Endothelial cell of umbilical vein (primary cell): ENCODE measurements around the gene FILIP1L. TPM values are rescaled to one million over a fixed set of nuclear protein-coding genes. Genes with fewer than 3 reads are reported as not detected.

Experiments used
- BruUV-seq: library from RNA; stranded (reverse); fragments of 400-500 nt; replicated peaks from 2 replicates; lab custom pipeline; 2021; lab: Mats Ljungman, UMichigan
- CTCF ChIA-PET: fragments of 300-600, 350-600 bp; sonication (Branson Sonifier 250); formaldehyde crosslinking; loops from one replicate; lab custom pipeline; 2021; ENCODE audit warnings: antibody characterized with exemption, inconsistent platforms; lab: Charles Lee
- POLR2A ChIA-PET: fragments of 300-600, 350-600 bp; sonication (Branson Sonifier 250); formaldehyde crosslinking; loops from one replicate; lab custom pipeline; 2021; ENCODE audit warnings: antibody characterized with exemption, inconsistent platforms; lab: Charles Lee
- DNase-seq: peaks from one replicate; pipeline ENCODE4 v3.0.0-alpha.2; 2011; ENCODE audit warnings: low read depth, low spot score
- FAIRE-seq: peaks from 2 replicates; lab custom pipeline; 2011; peaks lifted over from hg19 to GRCh38; lab: Jason Lieb, UNC
- H2AFZ ChIP-seq: 2 replicates; pipeline ENCODE4 v1.6.0; 2012; ENCODE audit warnings: low read depth, low read length, control low read depth, inconsistent platforms
- H3K27ac ChIP-seq: 2 replicates; pipeline ENCODE4 v1.5.1; 2011; ENCODE audit warnings: low read depth, mild to moderate bottlenecking, control low read depth, low read length, moderate library complexity; ENCODE audit not compliant: insufficient read depth
- H3K27me3 ChIP-seq, 2 experiments: 2 replicates each; pipeline versions ENCODE4 v1.6.0 to v1.6.1; 2011; ENCODE audit warnings: low read length in 2 of 2, mixed read lengths in 1 of 2; ENCODE audit not compliant: control insufficient read depth in 2 of 2, insufficient read depth in 2 of 2
- H3K36me3 ChIP-seq, 2 experiments: 2 replicates in 1 of 2; 3 replicates in 1 of 2; pipeline ENCODE4 v1.5.1; 2011; ENCODE audit warnings: low read length in 2 of 2, mild to moderate bottlenecking in 1 of 2, moderate library complexity in 1 of 2; ENCODE audit not compliant: control insufficient read depth in 2 of 2, insufficient read depth in 2 of 2; ENCODE audit errors: extremely low read depth in 1 of 2
- H3K4me1 ChIP-seq: 3 replicates; pipeline ENCODE4 v1.5.1; 2011; ENCODE audit warnings: mild to moderate bottlenecking, low read length; ENCODE audit not compliant: control insufficient read depth, insufficient read depth; ENCODE audit errors: extremely low read depth
- H3K4me2 ChIP-seq: 2 replicates; pipeline ENCODE4 v1.6.1; 2011; ENCODE audit warnings: low read length, control low read depth, mixed read lengths; ENCODE audit not compliant: insufficient read depth
- H3K4me3 ChIP-seq, 3 experiments: fragments of 200-600 bp in 1 of 3; sonication (generic), shearing (Covaris generic) in 1 of 3; replicated peaks in 1 of 3; 2 replicates each; pipeline ENCODE4 v1.5.1; 2011 to 2016; ENCODE audit warnings: control low read depth in 3 of 3, low read length in 3 of 3, mild to moderate bottlenecking in 2 of 3, inconsistent platforms in 1 of 3, low read depth in 1 of 3, moderate library complexity in 1 of 3; ENCODE audit not compliant: insufficient read depth in 1 of 3
- H3K79me2 ChIP-seq: 2 replicates; pipeline ENCODE4 v1.6.0; 2012; ENCODE audit warnings: low read length, inconsistent platforms; ENCODE audit not compliant: control insufficient read depth, insufficient read depth
- H3K9ac ChIP-seq: replicated peaks from 2 replicates; pipeline ENCODE3; 2011; ENCODE audit warnings: low read length, control low read depth; ENCODE audit not compliant: insufficient read depth; ENCODE audit errors: extremely low read depth
- H3K9me1 ChIP-seq: replicated peaks from 3 replicates; pipeline ENCODE4 v1.6.0; 2011; ENCODE audit warnings: mild to moderate bottlenecking, low read length; ENCODE audit not compliant: control insufficient read depth, insufficient read depth; ENCODE audit errors: extremely low read depth
- H3K9me3 ChIP-seq: replicated peaks from 2 replicates; pipeline ENCODE4 v1.5.1; 2012; ENCODE audit warnings: low read length, inconsistent platforms; ENCODE audit not compliant: control insufficient read depth, insufficient read depth
- H4K20me1 ChIP-seq: replicated peaks from 2 replicates; pipeline ENCODE3; 2011; ENCODE audit warnings: mild to moderate bottlenecking, low read length; ENCODE audit not compliant: control insufficient read depth, insufficient read depth; ENCODE audit errors: extremely low read depth
- EZH2 ChIP-seq: IDR thresholded peaks from 2 replicates; pipeline ENCODE4 v1.6.1; 2012; ENCODE audit warnings: borderline replicate concordance, low read depth, mild to moderate bottlenecking, moderate library complexity, low read length, inconsistent platforms; ENCODE audit not compliant: severe bottlenecking
- FOS ChIP-seq: IDR thresholded peaks from 2 replicates; pipeline ENCODE4 v1.6.1; 2011; ENCODE audit warnings: mild to moderate bottlenecking, low read length, moderate library complexity, borderline replicate concordance; ENCODE audit not compliant: insufficient read depth
- GATA2 ChIP-seq: IDR thresholded peaks from 2 replicates; pipeline ENCODE4 v1.7.0; 2011; ENCODE audit warnings: low read depth, mild to moderate bottlenecking, moderate library complexity, mixed read lengths, low read length; ENCODE audit not compliant: insufficient read length, insufficient read depth
- JUN ChIP-seq: IDR thresholded peaks from 2 replicates; pipeline ENCODE4 v1.6.1; 2011; ENCODE audit warnings: borderline replicate concordance, low read depth; ENCODE audit not compliant: insufficient read length, insufficient read depth
- MYC ChIP-seq: IDR thresholded peaks from one replicate; pipeline ENCODE4 v1.6.1; 2011; ENCODE audit warnings: mild to moderate bottlenecking, low read depth, low read length
- POLR2A ChIP-seq: IDR thresholded peaks from 2 replicates; pipeline ENCODE4 v1.6.1; 2012; ENCODE audit warnings: low read depth, mild to moderate bottlenecking, control low read depth, low read length
- POLR2AphosphoS5 ChIP-seq: IDR thresholded peaks from 2 replicates; pipeline ENCODE4 v1.6.1; 2012; ENCODE audit warnings: low read depth, mild to moderate bottlenecking, control low read depth, low read length, moderate library complexity; ENCODE audit not compliant: insufficient read depth
- dilution Hi-C: fragments of 300-500 bp; cut with MboI; formaldehyde crosslinking; loops from one replicate; pipeline ENCODE4 v1.15.0; 2019; ENCODE audit warnings: low sequenced_read_pairs; ENCODE audit not compliant: extremely low pct_ligation_motif_present
- intact Hi-C: fragments of 100-400 bp; cut with micrococcal nuclease; formaldehyde crosslinking; loops from one replicate; pipeline ENCODE4 v1.10.0; 2022
- polyA plus RNA-seq, 4 experiments: library from polyadenylated mRNA; depleted of rRNA in 3 of 4; stranded (reverse) in 3 of 4; unstranded in 1 of 4; fragments of >200 nt; gene quantifications; 2 replicates each; pipeline versions ENCODE4 v1.2.1 to v1.2.3, GENCODE V29; 2011 to 2012; ENCODE audit warnings: missing spikeins in 1 of 4
- total RNA-seq: library from RNA; stranded (reverse); gene quantifications from 2 replicates; pipeline ENCODE4 v1.2.3, GENCODE V29; 2021
- TF ChIP-seq, protein P1 (sequence below), 2 donors: IDR thresholded peaks; 1 replicate in 1 of 2; 2 replicates in 1 of 2; pipeline ENCODE4 v1.5.1; 2011; ENCODE audit warnings: low read length in 2 of 2, mild to moderate bottlenecking in 2 of 2, moderate library complexity in 2 of 2, control low read depth in 1 of 2, inconsistent platforms in 1 of 2, low read depth in 1 of 2; ENCODE audit not compliant: insufficient read depth in 1 of 2; ENCODE audit errors: extremely low read depth in 1 of 2
- TF ChIP-seq, protein P2 (sequence below): IDR thresholded peaks from 2 replicates; pipeline ENCODE4 v1.6.1; 2011; ENCODE audit not compliant: insufficient read depth, insufficient read length

Gene FILIP1L
- total and polyA plus RNA-seq, 2 donors (not counting 3 experiments of a cell fraction or from before 2014, with no cell fraction given) = 26.0 to 29.9 TPM

DNA sequence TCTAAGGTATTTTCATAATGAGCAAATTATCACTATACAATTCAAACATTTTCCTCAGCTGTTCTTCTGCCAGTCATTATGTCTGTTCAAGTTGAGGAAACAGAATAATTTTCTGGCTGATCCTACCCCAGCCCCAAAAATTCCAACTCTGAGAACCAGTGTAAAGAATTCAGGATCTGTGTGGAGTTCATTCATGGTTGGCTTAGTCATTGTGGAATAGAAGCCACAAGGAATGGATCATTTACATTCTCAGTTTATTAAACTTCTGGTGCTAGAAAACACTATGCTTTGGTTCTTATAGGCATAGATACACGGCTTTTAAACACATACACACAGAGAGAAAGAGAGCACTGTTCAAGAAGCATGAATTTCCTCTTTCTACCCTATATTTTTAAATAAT lies 162.0 kb downstream of the FILIP1L start:
- TF ChIP-seq MYC (no peak), FOS (no peak), POLR2A (no peak), JUN (no peak), POLR2AphosphoS5 (no peak), EZH2 (no peak), GATA2 (no peak)
- TF ChIP-seq, protein P1, sequence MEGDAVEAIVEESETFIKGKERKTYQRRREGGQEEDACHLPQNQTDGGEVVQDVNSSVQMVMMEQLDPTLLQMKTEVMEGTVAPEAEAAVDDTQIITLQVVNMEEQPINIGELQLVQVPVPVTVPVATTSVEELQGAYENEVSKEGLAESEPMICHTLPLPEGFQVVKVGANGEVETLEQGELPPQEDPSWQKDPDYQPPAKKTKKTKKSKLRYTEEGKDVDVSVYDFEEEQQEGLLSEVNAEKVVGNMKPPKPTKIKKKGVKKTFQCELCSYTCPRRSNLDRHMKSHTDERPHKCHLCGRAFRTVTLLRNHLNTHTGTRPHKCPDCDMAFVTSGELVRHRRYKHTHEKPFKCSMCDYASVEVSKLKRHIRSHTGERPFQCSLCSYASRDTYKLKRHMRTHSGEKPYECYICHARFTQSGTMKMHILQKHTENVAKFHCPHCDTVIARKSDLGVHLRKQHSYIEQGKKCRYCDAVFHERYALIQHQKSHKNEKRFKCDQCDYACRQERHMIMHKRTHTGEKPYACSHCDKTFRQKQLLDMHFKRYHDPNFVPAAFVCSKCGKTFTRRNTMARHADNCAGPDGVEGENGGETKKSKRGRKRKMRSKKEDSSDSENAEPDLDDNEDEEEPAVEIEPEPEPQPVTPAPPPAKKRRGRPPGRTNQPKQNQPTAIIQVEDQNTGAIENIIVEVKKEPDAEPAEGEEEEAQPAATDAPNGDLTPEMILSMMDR (IDR thresholded peaks at IDR 0.05; ENCODE audit: extremely low read depth in 1 of 2, insufficient read depth in 1 of 2, low read depth in 1 of 2, low read length in 2 of 2) = no peak
- TF ChIP-seq, protein P2, sequence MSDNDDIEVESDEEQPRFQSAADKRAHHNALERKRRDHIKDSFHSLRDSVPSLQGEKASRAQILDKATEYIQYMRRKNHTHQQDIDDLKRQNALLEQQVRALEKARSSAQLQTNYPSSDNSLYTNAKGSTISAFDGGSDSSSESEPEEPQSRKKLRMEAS = no peak
- ChIA-PET POLR2A (interaction anchor here (0.6 to 0.7 kb wide), 2 partner anchors 25 to 27 kb away, joined by 3 read pairs; no protein-coding TSS in a partner anchor), CTCF (no interaction called here)
- Histone ChIP-seq H3K36me3 (no peaks in the 10 kb centered on the region), H3K27ac (no peak overlapping the region), H3K4me3 (no peak overlapping the region), H4K20me1 (no peaks in the 10 kb centered on the region), H3K4me2 (no peak overlapping the region), H3K9ac (no peak overlapping the region), H3K4me1 (no peaks in the 10 kb centered on the region), H3K9me1 (no peaks in the 10 kb centered on the region), H3K27me3 (no peaks in the 10 kb centered on the region), H2AFZ (no peak overlapping the region), H3K9me3 (no peaks in the 10 kb centered on the region), H3K79me2 (no peaks in the 10 kb centered on the region)
- no peak for DNase-seq
- intact Hi-C loops (no loop called here), dilution Hi-C loops (no loop called here)
- FAIRE-seq = no peak
- no TSS peak for BruUV-seq
